T-helper 1 cell treated with Interleukin-12 subunit alpha and Interleukin-12 subunit beta and Interleukin-4 antibody, amounts not matched to agents 30 ng/mL and 1 ng/mL, for 36 hours (primary cell): Measurements from ENCODE around the gene ANK2. TPM values are rescaled to one million over a fixed set of nuclear protein-coding genes. Genes with fewer than 3 reads are reported as not detected.

ENCODE experiments used
- intact Hi-C: fragments of 100-400 bp; cut with micrococcal nuclease; formaldehyde crosslinking; loops from one replicate; pipeline ENCODE4 v1.15.1; 2024
- total RNA-seq: library from RNA; stranded (reverse); gene quantifications from 2 replicates; pipeline ENCODE4 v1.2.3, GENCODE V29; 2022

Gene ANK2
- total RNA-seq: 1.4 and 3.7 TPM in 2 replicates

GRCh38 chr4:113049421-113050370 is at the start of gene ANK2:
TSS of gene ANK2 (plus strand) at chr4:113049653. CDS start at chr4:113049729, 76 bp downstream.
- intact Hi-C loops: no loop called here

GRCh38 chr4:113003841-113004240 is 45.6 kb upstream of the ANK2 start:
- intact Hi-C loops: no loop called here

GRCh38 chr4:113004655-113005054 is 44.8 kb upstream of the ANK2 start:
- intact Hi-C loops: no loop called here

- intact Hi-C loops: no loop called here
Measured at GRCh38 chr4:113006632-113007031, 42.8 kb upstream of the ANK2 start.

- intact Hi-C loops: no loop called here
Measured at GRCh38 chr4:113007151-113007550, 42.3 kb upstream of the ANK2 start.

- intact Hi-C loops: no loop called here
Measured at GRCh38 chr4:113008135-113008534, 41.3 kb upstream of the ANK2 start.

GRCh38 chr4:113008716-113009115 is 40.7 kb upstream of the ANK2 start:
- intact Hi-C loops: no loop called here

GRCh38 chr4:113009461-113009860 is 40.0 kb upstream of the ANK2 start:
- intact Hi-C loops: no loop called here

GRCh38 chr4:113012122-113012725 is 37.2 kb upstream of the ANK2 start:
- intact Hi-C loops: no loop called here

- intact Hi-C loops: no loop called here
Measured at GRCh38 chr4:113012786-113013185, 36.7 kb upstream of the ANK2 start.

- intact Hi-C loops: no loop called here
Measured at GRCh38 chr4:113013751-113014150, 35.7 kb upstream of the ANK2 start.

- intact Hi-C loops: no loop called here
Measured at GRCh38 chr4:113016377-113016776, 33.1 kb upstream of the ANK2 start.

- intact Hi-C loops: no loop called here
Measured at GRCh38 chr4:113020966-113021365, 28.5 kb upstream of the ANK2 start.

- intact Hi-C loops: no loop called here
Measured at GRCh38 chr4:113024388-113024787, 25.1 kb upstream of the ANK2 start.

- intact Hi-C loops: no loop called here
Measured at GRCh38 chr4:113025416-113025815, 24.0 kb upstream of the ANK2 start.

- intact Hi-C loops: no loop called here
Measured at GRCh38 chr4:113026556-113026955, 22.9 kb upstream of the ANK2 start.

GRCh38 chr4:113028074-113028473 is 21.4 kb upstream of the ANK2 start:
- intact Hi-C loops: no loop called here

- intact Hi-C loops: no loop called here
Measured at GRCh38 chr4:113031212-113031611, 18.2 kb upstream of the ANK2 start.

GRCh38 chr4:113040793-113041192 is 8.7 kb upstream of the ANK2 start:
- intact Hi-C loops: no loop called here

- intact Hi-C loops: no loop called here
Measured at GRCh38 chr4:113042502-113042901, 7.0 kb upstream of the ANK2 start.

- intact Hi-C loops: no loop called here
Measured at GRCh38 chr4:113043591-113043990, 5.9 kb upstream of the ANK2 start.

- intact Hi-C loops: no loop called here
Measured at GRCh38 chr4:113050371-113050755, 910 bp downstream of the ANK2 start.

- intact Hi-C loops: no loop called here
Measured at GRCh38 chr4:113050837-113051236, 1.4 kb downstream of the ANK2 start.
